NCI-H2227 (cell line): ENCODE results near the gene PTPRK.

Experiments
- DNase-seq: peaks from one replicate; lab custom pipeline; 2025; ENCODE audit not compliant: unreplicated experiment; lab: John Stamatoyannopoulos, UW

Gene PTPRK

DNA sequence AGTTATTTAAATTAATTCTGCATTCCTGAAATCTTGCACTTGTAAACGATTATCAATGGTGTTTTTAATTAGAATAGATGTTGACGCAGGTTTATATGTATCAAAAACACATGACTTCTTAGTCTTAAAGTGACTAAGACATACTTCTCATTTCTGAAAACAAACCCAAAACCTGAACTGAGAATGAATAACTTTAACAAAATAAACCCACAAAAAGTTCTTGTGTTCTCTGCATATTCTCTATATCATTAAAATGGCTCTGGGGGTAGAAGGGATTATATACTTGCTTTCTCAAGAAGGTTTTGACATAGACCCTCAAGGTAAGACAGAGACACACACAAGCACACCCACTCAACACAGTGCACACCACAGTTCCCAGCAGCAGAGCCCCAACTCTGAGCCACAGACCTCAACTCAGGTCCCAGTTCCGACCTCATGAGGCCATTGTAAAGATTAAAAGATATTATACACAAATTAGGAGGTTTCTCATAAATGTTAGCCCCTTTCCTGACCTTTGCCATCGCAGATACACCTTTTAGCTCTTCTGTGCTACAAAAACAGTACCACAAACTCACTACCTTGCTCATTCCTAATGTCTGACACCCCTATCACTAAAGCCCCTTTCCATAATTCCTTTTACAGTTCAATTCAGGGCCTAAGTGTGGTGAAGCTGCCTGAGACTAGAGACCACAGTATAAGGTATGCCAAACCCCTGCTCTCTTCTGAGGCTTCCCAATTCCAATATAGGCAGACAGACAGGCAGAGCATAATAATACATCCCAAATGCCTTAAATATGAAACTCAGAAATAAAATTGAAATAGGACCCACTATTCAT lies 267.8 kb downstream of the PTPRK start:
- no peak for DNase-seq

GRCh38 chr6:128251445-128252340 lies 268.7 kb downstream of the PTPRK start:
- DNase-seq, result no peak

DNA sequence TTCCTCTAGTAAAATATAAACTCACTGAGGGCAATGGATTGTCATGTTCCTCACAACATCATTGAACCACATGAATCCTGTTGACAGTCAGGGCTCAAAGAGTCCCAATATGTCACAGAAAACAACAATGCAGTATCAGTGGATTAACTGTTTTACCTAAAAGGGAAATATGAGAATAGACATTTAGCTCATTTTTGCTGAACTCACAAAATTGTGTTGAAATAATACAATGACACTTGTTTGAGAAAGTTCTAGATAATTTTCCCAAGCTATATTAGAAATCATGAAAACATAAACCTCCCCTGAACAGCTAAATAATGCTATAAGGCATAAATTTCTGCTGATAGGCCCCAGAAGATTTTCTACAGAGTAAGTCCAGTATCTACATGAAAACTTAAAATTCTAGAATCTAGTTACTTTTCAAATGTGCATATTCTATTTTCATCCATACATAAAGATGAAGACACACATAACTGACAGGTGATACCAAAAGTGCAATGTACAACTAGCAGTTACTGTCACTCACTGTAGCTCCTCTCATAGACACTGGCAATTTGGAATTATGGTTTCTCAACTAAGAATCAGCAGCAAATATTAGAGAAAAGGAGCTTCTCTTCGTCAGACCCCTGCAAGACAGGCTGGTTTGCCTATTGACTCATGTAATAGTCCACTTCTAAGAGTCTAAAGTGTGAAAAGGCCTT lies 269.9 kb downstream of the PTPRK start:
- DNase-seq, result no peak

- no peak for DNase-seq
Observed at GRCh38 chr6:128249429-128249828, 271.0 kb downstream of the PTPRK start.

DNA sequence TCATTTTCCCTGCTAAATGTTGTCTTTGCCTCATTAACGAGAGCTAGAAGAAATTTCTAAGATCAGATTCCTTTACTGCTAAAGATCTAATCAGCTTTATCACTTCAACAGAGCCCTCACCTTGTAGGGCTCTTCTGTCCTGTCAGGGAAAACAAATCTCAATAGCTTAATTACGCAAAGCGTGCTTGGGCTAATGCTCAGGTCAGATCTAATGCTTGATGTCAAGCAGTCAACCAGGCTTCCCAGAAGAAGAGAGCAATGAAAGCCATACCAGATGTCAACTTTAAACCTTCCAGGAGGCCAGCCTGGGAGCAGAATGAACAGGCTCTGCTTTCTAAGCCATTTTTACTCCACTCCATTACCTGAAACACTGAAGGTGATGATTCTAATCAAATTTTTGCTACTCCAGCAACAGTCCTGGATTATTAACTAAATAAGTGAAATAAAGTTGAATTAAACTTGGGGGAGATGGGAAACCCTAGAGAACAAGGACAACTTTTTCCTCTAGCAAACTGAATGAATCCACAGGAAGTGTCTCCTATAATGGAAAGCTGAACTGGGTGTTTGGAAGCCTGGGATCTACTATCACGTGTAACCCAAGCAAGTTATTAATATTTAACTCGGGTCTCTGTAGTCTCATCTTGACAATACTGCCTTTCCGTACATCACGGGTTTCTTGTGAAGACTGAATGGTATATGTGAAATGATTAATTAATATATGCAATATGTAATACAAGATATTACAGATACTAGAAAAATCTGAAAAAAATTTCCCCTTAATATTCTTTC lies 273.7 kb downstream of the PTPRK start:
- peak; percentile 12 for DNase-seq

DNA sequence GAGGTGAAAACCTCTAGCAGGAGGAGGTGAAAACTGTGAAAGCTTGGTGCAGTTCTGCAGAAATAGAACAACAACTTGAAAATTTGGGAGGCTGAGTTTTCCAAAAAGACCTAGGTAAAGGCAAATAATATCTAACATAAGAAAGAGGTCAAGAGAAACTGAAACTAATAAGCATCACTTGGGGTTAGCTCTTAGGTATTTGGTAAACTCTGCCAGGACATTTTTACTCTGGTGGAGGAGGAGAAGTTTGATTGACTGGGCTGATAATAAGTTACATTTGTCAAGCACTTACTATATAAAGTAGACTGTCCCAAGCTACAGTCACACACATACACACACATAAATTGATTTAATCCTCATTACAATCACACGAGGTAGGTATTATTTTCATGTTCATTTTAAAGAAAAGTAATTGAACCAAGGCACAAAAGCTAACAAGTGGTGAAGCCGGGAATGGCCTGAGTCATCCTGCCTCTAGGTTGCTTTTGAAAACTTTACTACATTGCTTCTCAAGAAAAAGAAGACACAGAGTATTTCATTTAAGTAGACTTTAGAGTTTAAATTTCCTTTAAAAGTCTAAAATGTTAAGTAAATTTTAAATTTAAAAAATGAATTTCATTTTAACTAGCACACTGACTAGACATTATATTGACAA lies 275.5 kb downstream of the PTPRK start:
- DNase-seq, result no peak

DNA sequence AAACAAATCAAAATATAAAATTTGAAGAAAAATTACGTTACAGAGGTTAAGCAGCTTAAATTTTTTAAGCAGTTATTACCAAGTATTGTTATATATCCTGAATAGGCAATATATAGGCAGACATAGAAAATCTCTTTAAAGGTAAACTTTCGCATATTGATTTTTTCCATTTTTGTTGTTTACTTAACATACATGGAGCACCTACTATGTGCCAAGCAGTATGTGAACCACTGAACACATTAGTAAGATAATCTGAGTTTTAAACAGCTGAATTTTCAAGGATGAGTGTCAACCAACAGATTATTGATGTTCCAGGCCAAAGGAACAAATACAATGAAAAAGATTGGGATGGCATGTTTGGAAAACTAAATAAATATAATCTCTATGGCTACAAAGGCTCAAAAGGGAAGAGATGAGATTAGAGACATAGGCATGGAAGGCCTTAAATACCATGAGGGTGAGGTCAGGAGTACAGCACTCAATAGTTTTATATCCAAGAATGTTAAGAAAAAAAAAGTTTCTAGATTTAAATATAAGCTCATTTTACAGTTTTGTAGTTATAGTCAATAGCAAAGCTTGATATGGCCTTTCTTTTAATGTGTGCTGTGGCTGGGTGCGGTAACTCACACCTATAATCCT lies 277.5 kb downstream of the PTPRK start:
- no peak for DNase-seq

GRCh38 chr6:128241216-128241615 lies 279.2 kb downstream of the PTPRK start:
- DNase-seq, result no peak

GRCh38 chr6:128240024-128240428 lies 280.4 kb downstream of the PTPRK start:
- DNase-seq, result no peak

GRCh38 chr6:128239146-128239545 lies 281.3 kb downstream of the PTPRK start:
- DNase-seq, result no peak

DNA sequence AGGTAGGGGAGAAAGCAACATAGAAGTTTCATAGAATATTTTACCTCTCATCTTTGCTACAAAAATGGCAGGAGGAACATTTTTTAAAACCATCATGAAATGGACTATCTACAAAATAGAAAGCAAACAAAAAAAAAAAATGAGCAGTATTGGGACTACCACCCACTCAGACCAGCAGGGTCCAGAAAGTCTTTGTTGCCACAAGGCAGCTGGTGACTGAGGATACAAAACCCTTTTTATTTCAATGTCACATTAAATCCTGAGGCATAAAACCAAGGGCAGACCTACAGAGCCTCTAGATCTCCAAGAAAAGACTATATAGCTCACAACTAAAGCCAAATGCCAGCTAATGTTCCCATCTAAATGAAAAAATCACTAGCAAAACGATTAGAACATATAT lies 282.2 kb downstream of the PTPRK start:
- DNase-seq, result no peak

GRCh38 chr6:128235556-128235955 lies 284.8 kb downstream of the PTPRK start:
- no peak for DNase-seq

DNA sequence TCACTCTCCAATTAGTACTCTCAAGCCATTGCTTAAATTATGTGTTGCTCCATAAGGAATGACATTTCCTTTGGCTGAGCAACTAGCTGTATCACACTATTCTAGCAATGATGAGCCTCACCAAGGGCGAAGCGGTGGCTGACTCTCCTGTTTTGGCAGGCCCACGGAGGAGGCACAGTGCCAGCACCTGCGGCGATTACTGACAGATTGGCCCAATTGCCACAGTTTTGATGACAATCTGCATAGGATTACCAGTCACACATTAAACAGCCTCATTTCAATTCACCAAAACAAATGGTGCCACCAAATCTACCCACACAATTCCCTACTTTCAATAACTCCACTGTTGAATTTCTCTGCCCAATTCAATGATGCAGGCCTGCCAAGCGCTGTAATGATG lies 286.9 kb downstream of the PTPRK start:
- DNase-seq, result no peak

GRCh38 chr6:128230267-128230989 lies 290.0 kb downstream of the PTPRK start:
- DNase-seq, result no peak

DNA sequence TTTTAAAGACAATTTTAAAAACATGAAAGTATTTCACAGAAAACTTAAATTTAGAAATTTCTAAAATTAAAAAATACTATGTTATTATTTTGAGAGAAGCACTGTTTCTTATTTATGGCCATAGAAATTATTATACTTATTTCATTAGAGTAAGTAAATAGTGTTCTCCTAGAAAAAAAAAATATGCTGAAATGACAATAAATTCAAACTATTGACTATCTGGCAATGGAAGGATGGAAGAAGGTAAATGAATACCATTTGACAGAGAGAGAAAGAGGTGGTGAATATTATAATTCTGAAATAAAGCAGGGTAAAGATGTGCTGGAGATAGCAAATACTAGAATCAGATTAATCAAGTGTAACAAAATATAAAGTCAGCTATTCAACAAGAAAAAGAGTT lies 294.8 kb downstream of the PTPRK start:
- DNase-seq, result no peak

- no peak for DNase-seq
Observed at GRCh38 chr6:128216917-128217316, 303.5 kb downstream of the PTPRK start.

DNA sequence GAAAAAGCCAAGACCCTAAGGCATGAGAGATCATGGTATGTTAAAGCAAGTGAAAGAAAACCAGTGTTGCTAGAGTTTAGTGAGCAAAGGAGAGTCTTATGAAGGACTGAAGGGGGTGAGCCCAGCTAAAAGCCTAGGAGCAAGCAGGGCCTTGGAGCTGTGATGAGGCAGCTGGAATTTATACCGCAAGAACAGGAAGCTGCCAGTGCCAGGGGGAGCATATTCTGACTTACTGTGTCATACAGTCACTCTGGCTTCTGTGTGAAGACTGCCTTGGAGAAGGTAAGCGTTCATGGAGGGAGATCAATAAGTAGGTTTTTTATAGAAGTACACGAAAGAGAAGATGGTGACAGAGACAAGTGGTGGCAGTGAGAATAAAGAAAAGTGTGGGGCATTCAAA lies 310.6 kb downstream of the PTPRK start:
- DNase-seq, result no peak

GRCh38 chr6:128208851-128209580 lies 311.4 kb downstream of the PTPRK start:
- no peak for DNase-seq
